Nucleus accumbens (tissue), 56 donors: Measurements from ENCODE around the gene CDHR3.
A peak's percentile ranks its signal among the peaks of the same experiment; 100 is the strongest.

ENCODE experiments used
- DNase-seq, 56 donors: peaks; one replicate each; lab custom pipeline; 2025; lab: John Stamatoyannopoulos, UW

CDHR3 gene

DNA sequence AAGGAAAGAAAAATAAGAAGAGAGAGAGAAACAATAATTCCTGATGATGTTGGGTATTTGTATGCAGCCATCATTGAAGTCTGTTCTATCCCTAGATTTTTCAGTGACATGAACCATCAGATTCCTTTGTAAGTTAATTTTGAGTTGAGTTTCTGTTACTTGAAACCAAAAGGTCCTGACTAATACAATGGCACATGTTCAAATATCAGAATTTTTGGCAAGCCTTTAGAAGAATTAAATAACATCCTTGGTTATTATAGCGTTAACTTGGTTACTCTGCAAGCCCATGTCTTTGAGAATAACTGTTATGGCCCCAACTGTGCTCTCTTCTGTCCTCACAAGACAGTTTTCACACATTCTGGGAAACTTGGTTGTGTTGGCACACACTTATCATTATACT is 82.5 kb downstream of the CDHR3 start:
- DNase-seq, result no peak

DNA sequence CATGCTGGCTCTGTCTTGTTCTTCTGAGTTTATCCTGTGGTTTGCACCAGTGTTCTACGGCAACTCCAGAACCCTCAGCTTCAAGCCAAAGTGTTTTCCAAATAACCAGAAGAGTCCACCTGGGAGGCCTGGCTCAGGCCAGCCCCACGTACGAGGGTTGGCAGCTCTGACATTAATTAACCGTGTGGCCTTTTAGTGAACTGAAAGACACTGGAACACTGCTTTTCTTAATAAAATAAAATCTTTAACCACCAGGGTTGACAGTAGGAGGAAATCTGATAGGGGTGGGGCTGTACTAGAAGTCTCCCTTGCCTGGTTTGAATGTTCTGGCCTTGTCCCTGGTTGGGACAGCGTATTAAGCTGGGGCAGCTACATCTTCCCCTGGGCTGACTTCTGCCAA is 84.1 kb downstream of the CDHR3 start:
- no peak for DNase-seq

DNA sequence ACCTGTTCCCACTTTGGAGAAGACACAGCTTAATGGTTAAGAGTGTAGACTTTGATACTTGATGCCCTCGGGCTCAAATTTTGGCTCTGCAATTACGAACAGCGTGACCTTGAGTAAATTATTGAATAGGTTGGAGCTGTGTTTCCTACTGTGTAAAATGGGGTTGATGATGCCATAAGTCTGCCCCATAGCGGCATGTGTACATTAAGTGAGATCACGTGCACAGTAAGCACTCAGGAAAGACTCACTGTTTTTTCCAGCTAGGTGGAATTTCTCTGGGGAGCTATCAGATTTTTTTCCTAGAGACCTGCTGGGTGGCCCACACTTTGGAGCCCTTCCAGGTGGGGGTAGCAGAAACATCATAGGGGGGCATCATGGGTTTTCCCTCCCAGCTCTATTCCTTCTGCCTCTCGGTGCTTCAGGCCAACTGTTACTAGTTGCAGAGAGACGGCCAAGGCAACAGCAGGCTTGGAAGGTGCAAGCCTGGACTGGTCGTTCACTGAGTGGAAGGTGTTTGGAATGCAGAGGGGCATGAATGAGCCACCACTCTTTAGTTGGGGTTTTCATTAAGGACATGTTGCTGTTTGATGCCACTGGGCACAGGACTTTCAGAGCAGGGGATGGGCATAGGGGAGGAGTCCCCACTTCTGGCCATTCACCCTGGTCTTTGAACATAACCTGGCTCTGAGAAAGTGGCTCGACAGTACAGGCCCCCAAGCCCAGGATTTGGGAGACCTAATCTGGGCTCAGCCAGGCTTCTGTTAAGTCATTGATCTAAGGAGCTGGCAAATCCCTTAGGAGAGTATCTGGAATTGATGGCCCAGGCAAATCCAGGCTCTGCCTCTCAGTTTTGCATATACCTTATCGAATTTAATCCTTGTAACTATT is 85.0 kb downstream of the CDHR3 start:
- DNase-seq, result no peak

DNA sequence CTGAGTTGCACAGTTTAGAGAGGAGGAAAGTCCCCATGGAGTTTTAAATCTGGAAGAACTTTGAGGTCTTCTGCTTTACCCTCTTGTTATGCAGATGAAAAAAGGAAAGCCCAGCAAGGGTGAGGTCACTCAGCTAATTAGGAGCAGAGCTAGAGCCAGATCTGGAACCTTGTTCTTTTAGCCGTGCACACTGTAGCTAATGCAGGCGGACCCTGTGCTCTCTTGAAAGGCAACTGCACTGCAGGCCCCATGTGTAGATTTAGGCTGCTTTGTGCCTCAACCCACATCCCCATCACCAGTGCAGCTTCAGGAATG is 85.6 kb downstream of the CDHR3 start:
- DNase-seq, result no peak

DNA sequence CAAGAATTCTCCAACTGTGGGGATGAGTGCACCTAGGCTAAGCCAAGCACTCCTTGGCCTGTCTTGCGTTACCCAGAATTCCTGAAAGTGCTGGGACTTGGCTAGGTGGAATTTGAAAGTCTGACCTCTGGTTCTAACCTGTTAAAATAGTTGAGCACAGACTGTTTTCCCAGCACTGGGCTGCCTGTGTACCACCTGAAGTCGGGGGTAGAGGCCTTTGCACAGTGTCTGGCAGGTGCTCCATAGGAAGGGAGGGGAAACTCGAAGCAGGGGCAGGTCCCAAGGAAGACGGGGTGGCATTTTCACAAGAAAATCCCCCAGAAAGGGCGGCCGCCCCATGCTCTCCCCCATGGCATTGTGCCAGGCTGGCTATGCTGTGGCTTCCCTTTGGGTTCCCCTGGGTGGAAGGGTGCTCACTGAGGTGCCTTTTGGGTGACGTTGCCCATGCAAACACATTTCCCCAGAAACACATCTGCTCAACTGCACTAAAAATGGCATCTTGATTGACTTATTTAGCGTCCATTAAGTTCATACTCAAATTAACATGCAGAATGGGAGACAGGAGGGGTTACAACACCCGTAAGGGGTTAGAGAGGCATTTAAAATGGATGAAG is 86.2 kb downstream of the CDHR3 start:
- no peak for DNase-seq

DNA sequence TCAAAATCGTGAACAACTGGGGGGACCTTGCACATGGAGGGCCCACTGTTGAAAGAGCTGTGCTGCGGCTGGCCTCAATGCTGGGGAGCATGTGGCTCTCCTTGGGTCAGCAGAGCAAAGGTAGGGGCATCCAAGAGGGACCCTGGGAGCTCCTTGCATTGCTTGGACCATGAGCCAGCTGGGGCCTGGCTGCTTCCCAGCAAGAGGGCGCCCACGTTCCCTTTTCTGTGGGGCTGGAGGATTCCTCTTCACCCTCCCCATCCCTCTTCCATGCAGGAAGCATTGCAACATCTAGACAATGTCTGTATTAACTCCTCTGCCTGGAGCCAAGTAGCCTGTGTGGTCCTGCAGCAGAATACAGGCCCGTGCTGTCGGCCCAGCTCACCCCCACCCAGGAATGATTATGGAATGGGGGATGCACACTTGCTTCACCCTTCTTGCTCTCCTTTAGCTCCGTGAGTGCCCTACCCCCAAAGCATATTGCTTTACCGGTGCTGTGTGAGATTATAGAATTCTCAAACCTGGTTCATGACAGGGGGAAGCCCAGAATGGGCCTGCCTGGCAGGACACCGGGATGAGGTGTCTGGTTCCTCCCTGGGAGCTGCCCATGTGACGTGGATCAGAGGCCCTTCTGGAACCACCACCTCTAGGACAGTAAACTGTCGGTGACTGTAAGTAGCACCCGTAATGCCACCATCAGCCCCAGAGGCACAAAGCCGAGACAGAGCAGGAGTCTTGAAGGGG is 87.1 kb downstream of the CDHR3 start:
- DNase-seq, result peak in 2 of 56 donors; percentile 18 to 29

DNA sequence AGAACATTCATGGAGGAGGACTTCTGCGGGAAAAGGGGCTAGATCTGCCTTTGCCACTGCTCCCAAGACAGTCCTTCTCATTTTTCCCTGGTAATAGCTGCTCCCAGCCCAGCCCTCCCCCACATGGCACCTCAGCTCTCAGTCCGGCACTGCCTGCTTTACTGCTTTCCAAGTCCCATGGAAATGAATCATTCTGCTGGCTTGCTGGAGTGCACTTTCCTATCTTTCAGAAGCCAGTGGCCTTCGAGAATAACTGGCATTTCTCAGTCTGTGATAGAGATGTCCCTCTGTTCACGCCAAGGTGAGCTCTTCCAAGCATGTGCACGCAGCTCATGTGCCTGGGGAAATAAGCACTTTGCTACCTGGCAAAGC is 87.7 kb downstream of the CDHR3 start:
- peak in 1 of 56 donors; percentile 10 for DNase-seq

DNA sequence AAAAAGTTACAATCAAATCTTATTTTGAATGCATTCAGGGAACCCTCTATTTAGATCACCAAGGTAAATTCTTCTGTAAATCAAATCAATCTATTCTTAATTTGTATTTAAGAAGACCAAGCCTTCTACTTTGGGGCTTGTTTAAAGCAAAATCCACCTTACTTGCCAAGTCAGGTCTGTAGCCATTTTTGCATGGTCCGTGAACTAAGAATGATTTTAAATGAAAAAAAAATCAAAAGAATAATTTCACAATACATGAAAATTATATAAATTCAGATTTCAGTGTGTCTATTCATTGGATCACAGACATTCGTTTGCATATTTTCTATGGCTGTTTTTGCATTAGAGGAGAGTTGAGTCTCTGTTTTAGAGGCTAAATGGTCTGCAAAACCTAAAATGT is 89.6 kb downstream of the CDHR3 start:
- no peak for DNase-seq

DNA sequence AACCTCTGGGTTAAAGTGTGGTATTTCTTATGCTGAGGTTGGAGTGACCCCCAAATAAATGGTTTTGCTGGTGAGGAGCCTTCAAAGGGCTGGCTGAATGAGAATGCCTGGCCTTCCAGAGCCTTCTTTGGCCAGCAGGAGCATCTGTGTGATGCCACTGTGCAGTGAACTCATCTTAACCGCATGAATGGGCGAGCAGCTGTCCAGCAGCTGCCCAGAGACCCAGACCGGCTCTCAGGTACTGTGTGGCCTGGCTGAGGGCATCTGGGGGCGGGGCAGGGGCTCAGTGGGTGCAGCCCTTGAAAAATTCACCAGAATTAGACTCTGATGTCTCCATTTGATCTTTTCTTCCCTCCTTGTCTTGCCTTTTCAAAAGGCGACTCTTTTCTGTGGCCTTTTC is 90.0 kb downstream of the CDHR3 start:
- DNase-seq, result no peak

DNA sequence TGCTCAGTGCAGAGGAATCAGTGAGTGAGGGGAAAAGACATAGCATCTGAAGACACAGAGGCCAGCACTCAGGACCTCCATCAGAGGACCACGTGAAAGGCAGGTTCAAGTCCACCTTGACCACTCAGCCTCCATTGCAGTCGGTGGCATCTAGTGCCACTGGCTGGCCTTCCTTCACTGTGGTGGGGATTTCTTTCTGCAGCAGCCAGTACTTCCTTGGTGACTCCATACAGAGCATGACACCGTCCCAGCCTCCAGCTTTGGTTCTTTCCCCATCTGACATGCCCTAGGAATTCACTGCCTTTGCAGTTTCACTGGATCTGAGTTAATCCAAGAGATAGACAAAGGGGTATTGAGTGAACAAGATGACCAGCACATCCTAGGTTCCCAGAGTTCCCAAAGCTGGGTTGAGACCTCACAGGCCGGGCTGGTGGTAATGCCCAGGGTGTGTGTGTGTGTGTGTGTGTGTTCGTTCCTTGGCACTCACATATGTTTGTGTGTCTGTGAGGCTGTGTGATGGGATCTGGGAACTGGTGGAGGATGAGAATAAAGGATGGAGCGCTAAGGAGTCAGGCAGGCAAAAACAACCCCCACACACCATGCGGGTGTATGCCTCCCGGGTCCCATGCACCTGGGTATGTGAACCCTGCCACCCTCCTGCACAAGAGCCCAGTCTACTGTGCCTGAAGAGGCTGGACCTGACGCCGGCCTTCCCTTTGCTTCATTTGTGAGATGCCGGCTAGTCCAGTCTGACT is 91.3 kb downstream of the CDHR3 start:
- DNase-seq, result no peak

DNA sequence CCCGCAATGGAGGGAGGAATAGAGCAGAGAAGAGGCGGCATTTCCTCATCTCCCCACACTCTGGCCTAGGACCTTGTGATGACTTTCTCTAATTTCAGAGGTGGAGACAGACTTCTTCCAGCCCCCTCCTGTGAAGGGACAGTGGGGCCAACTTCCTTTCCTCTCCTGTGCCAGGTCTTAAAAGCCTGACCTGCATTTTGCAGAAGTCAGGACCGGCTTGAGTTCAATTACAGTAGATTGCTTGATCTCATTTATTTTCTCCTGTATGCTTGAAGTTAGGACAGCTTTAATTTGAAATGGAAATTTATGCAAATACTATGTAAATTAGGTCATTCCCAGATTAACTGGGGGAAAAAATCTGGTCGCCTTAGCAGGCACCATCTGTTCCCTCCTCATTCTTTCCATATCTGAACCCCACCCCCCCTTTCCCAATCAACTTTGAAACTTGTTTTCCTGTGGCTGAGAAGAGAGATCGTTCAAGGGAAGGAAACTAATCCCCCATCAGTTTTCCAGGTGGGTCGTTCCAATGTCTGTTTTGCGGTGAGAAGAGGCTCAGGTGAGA is 92.0 kb downstream of the CDHR3 start:
- no peak for DNase-seq

DNA sequence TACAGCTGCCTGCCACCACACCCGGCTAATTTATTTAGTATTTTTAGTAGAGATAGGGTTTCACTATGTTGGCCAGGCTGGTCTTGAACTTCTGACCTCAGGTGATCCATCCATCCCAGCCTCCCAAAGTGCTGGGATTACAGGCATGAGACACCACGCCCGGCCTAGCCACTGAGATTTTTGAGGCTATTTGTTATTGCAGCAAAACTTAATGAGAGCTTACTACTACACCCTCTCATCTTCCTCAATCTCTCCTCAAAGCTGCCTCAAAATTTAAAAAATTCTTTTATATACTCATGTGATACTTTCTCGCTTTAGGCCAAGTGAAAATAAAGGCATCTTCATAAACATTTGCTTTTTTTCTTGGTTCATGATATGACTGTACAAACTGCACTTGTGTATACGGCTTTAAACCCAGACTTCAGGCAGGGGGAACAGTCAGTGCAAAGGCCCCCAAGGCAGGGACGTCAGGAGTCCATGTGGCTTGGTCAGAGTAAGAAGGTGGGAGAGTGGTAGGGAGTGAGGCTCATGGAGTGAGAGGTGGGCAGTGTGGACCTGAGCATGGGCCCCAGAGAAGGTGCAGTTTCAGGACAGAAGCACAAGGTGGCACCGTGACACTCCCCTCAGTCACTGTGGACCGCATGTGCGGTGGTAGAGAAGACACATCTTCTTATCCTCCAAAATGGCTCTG is 93.6 kb downstream of the CDHR3 start:
- peak in 49 of 56 donors; percentile 17 to 80 (median 47) for DNase-seq

DNA sequence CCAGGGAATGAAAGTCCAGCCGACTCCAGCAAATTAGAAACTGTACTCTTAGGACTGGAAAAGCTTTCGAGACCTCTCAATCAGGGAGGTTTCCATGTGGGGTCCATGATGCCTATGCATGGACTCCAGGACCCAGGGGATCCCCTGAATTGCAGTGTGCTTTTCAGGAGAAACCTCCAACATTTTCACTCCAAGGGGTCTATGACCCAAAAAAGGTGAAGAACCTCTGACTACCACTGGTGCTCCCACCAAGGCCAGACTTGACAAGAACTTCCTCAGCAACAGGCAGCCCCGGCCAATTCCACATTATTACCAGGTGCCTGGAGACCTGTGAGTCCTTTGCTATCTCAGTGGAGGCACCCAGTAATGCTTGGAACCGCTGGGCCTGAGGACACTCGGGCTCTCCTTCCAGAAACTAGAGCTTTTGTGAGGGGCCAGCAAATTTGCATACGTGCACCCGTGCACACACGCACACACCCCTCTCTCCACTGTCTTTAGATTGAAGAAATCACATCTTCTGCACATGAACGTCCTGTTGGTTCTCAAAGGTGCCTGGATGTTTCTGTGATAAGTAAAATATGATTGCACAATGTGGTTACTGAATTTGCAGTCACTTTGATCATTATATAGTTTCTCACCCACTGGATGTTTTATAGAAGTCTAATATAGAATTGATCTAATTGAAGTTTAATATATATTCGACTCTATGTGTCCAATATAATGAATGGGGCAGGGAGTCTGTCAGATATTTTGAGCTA is 94.3 kb downstream of the CDHR3 start:
- peak in 2 of 56 donors; percentile 23 to 36 for DNase-seq

DNA sequence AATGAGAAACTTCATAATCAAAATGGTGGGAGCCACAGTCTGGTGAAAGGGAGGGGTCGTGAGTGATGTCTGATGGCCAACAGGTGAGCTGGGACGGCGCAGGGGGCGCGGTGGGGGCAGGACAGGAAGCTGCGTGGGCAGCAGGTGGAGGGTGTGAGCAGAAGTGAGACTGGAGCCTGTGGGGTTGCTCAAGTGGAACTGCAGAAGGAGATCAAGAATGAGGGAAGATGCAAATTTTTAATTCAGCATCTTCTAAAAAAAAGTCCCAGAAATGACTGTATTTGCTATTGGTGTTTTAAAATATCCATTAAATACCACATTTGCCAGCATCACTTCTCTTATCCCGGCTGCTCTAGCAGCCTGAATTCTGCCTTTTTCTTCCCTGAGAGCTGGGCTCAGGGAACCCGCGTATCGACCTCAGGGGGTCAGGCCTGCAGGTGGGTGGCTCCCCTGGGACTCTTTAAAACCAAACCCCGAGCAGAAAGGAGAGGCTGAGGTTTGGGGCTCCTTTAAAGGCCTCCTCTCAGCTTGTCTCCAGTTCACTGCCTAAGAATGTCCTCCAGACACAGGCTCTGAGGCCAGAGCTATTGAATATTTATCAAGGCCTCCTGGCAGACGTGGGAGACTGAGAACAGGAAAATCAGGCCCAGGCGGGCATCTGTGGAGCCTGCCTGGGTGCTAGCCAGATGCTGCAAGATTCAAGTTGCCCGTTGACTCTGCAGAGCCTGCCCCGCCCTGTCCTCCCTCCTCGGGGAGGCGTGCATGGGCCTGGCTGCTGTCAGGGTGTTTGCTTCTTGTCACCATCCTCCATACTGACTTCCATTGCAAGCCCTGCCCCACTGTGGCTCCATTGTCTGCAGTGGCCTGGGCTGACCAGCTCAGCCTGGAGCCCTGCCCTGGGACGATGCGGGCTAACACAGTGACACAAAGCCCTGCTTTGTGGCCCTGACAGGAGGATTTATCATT is 95.2 kb downstream of the CDHR3 start:
- DNase-seq, result peak in 55 of 56 donors; percentile 32 to 95 (median 86)

DNA sequence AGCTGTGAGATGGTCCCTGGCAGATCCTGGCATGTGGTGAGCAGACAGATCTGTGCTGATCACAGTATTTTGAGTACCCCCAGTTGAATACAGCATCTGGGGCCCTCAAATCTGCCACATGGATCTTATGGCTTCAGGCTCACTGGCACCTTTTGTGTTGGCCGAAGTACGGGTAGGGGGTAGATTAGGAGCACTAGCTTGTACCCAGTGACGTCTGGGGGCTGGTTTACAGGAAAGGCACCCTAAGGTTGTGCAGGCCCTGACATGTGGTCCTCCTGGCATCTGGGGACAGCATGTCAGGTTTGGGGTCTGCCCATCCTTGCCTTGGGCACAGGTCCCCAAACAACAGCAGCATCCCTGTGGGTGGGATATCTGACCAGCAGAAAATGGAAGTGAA is 95.9 kb downstream of the CDHR3 start:
- no peak for DNase-seq

DNA sequence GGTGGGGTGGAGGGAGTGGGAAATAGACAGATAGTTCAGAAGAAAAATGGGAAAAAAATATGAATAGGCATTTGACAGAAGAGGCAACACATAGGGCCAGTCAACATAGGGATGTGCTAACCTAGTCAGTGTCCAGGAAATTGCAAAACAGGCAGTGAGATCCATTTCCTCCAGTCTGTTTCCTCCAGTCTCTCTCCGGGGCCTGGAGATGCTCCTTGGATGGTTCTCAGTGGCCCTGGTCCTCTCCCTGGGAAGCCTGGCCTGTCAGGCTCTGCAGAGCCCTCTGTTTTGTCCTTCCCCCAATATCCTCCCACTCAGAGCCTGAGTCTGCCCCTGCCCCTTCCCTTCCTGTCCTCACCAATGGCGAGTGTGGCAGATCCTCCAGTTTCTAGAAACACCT is 96.5 kb downstream of the CDHR3 start:
- DNase-seq, result no peak

DNA sequence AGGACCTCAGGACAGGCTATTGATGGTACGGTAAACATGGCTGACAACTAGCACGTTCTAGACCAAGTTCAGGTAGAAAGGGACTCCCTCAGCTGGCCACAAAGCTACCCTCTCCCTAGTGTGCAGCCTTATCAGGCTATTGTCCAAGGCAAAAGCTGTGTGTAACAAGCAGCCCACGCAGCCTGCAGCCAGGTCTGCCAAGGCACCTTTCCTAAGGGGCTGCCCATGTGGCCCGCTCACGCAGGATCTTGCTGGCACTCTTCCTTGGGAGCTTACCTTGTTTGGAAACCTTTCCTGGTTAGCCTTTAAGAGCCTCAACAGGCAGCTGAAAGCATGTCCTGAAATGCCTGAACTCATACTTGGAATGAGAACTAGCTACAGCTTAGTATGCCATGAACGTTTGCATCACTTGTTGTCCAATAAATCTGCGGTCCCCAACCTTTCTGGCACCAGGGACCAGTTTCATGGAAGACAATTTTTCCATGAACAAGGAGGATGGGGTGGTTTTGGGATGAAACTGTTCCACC is 97.4 kb downstream of the CDHR3 start:
- DNase-seq, result no peak
